GM12865 (cell line): ENCODE results near the gene COPS2.

Experiments
- DNase-seq: peaks from one replicate; pipeline ENCODE4 v3.0.0; 2010; ENCODE audit warnings: low read depth
- H3K4me3 ChIP-seq: 2 replicates; pipeline ENCODE4 v1.5.1; 2011; ENCODE audit warnings: mild to moderate bottlenecking, low read depth, low read length, control low read depth
- CTCF ChIP-seq: IDR thresholded peaks from 2 replicates; pipeline ENCODE4 v1.5.1; 2011; ENCODE audit warnings: low read length, control low read depth, low read depth, inconsistent platforms; ENCODE audit not compliant: insufficient read depth; ENCODE audit errors: missing control alignments

The COPS2 gene

GRCh38 chr15:49174902-49175301 is 19.5 kb upstream of the COPS2 start:
- TF ChIP-seq CTCF: no peak
- DNase-seq: no peak
- no peak overlapping the region for H3K4me3 ChIP-seq

DNA sequence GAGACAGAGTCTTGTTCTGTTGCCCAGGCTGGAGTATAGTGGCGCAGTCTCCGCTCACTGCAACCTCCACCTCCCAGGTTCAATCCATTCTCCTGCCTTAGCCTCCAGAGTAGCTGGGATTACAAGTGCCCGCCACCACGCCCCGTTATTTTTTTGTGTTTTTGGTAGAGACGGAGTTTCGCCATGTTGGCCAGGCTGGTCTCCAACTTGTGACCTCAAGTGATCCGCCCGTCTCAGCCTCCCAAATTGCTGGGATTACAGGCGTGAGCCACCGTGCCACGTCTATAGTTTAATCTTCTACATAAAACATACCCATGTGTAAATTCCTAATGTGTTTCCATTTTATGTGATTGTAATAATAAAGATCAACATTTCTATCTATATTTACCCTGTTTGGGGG is 16.4 kb upstream of the COPS2 start:
- no peak for TF ChIP-seq CTCF
- peak overlapping the region; percentile 78; the same call in 1 of the 2 replicates for H3K4me3 ChIP-seq
- DNase-seq: no peak

DNA sequence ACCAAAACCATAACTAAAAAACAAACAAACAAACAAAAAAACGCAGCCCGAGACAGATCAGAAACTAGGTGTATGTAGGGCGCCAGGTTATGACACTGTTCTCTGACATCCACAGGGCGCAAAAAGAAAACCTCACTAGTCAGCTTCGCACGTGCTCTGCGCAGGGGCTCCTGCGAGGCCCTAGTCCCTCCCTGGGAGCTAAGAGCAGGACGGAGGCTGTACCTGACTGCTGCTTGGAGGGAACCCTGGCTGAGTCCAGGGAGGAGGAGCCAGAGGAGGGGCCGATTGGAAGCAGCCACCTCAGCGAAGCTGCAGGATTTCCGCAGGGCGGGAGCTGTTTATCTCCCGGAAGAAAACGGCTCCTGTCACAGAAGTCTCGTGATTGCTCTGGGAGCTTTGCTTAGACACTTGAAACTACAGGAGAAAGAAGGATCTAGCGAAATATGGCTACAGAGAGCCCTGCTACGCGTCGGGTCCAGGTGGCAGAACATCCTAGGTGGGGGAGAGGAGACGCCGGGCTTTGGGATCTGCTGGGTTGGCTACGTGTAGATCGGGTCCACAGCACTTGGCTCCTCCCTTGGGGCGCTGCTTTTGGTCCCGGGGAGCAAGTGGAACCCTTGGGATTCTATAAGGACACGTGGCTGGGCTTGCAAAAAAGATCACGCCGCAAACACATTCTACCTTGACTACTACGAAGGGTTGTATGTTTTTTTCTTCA is 14.6 kb upstream of the COPS2 start, which contains the start of gene GALK2:
TSS of gene GALK2 (plus strand) at position 368 of the 718 bp plus-strand sequence. CDS start at position 444, 76 bp downstream.
- H3K4me3 ChIP-seq: peak within 1 kb of the TSS; percentile 78
- DNase-seq: peak; percentile 94
- no peak for TF ChIP-seq CTCF

DNA sequence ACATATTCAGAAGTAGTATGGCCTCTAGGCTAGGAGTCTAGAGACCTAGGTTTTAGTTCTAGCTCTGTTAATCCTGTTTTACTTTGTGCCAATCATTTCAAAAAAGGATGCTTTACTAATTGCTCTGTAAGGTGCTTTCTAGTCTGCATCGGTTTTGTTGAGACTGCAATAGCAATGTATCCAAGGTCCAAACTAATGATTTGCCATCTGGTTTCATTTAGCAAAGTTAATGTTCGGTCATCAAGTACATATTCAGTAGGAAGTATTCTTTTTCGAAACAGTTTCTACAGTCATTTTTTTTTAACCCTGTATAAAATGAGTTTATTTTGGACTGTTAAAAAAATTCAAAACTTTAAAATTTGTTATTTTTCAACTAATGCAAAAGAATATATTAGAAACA is 12.6 kb upstream of the COPS2 start:
- TF ChIP-seq CTCF: no peak

DNA sequence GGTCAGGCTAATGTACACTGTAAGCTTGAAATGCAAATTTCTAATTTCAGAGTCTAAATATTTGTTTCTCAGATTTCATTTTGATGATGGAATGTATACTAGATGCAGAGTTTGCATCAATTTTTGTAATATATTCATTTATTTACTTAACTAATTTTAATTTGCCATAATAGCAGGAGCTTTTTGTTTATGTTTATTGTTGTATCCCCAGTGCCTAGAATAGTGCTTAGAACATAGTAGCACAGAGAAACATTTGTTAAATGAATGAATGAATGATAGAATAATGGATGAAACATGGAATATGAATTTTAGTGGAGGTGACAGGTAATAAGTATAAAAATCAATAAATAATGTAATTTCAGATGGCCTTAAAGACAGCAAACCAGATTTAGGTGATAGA is 9.5 kb upstream of the COPS2 start:
- TF ChIP-seq CTCF: no peak
- DNase-seq: no peak
- H3K4me3 ChIP-seq: no peak overlapping the region

More for the DNA sequence above, 12.6 kb upstream of the COPS2 start:
- DNase-seq: no peak
- no peak overlapping the region for H3K4me3 ChIP-seq

DNA sequence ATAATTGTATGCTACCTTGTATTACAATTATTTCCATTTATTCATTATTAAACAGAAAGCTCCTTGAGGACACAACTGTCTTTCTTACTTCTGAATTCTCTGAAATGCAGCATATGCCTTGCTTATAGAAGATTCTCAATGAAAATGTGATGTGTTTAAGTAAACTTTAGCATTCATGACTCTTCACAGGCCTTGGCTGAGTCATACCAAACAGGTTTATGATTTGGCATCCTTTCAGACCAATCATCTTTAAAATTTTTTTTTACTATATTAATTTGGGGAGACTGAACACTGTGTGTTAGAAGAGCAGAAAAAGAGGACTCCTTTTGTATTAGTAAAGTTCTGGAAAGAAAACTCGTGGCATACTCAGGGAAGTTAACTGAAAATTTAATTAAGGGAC is 8.3 kb upstream of the COPS2 start:
- TF ChIP-seq CTCF: no peak
- no peak for DNase-seq
- H3K4me3 ChIP-seq: no peak overlapping the region
